ENCODE measurements around the gene PLCE1. TPM values are rescaled to one million over a fixed set of nuclear protein-coding genes. Genes with fewer than 3 reads are reported as not detected.

Gene PLCE1
- total RNA-seq, 1 donor = 6.2 TPM

- Histone ChIP-seq H3K4me1 (ENCODE audit: insufficient read depth, low read length) (peaks cover 35% of the 10 kb centered on the region), H3K27ac (ENCODE audit: low read depth, low read length) (no peak overlapping the region)
These were observed 7.7 kb downstream of the PLCE1 start for GRCh38 chr10:94001416-94001810.

GRCh38 chr10:94002156-94002555 lies 8.4 kb downstream of the PLCE1 start:
- Histone ChIP-seq H4K20me1 (ENCODE audit: insufficient read depth, low read length) (no peaks in the 10 kb centered on the region), H3K36me3 (ENCODE audit: insufficient read depth, low read length) (no peaks in the 10 kb centered on the region), H3K27ac (ENCODE audit: low read depth, low read length) (no peak overlapping the region), H3K4me3 (ENCODE audit: insufficient read depth, low read length) (no peak overlapping the region), H3K4me1 (ENCODE audit: insufficient read depth, low read length) (peaks cover 42% of the 10 kb centered on the region), H3K9me3 (ENCODE audit: low read depth, low read length) (no peaks in the 10 kb centered on the region), H2AFZ (ENCODE audit: low read length) (no peak overlapping the region), H3K4me2 (ENCODE audit: insufficient read depth, low read length) (no peak overlapping the region), H3K79me2 (ENCODE audit: insufficient read depth, low read length) (no peaks in the 10 kb centered on the region), H3K27me3 (ENCODE audit: insufficient read depth, low read length) (no peaks in the 10 kb centered on the region)
- DNase-seq (ENCODE audit: insufficient read length, low spot score, missing footprints) = no peak
- TF ChIP-seq, protein P1, sequence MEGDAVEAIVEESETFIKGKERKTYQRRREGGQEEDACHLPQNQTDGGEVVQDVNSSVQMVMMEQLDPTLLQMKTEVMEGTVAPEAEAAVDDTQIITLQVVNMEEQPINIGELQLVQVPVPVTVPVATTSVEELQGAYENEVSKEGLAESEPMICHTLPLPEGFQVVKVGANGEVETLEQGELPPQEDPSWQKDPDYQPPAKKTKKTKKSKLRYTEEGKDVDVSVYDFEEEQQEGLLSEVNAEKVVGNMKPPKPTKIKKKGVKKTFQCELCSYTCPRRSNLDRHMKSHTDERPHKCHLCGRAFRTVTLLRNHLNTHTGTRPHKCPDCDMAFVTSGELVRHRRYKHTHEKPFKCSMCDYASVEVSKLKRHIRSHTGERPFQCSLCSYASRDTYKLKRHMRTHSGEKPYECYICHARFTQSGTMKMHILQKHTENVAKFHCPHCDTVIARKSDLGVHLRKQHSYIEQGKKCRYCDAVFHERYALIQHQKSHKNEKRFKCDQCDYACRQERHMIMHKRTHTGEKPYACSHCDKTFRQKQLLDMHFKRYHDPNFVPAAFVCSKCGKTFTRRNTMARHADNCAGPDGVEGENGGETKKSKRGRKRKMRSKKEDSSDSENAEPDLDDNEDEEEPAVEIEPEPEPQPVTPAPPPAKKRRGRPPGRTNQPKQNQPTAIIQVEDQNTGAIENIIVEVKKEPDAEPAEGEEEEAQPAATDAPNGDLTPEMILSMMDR (IDR thresholded peaks at IDR 0.05; ENCODE audit: extremely low read depth, low read depth, low read length) = no peak

More at GRCh38 chr10:94001416-94001810, 7.7 kb downstream of the PLCE1 start:
- H3K4me3 ChIP-seq (ENCODE audit: insufficient read depth, low read length) = no peak overlapping the region
- no peaks in the 10 kb centered on the region for H3K79me2 ChIP-seq (ENCODE audit: insufficient read depth, low read length)
- no peak overlapping the region for H3K4me2 ChIP-seq (ENCODE audit: insufficient read depth, low read length)
- no peaks in the 10 kb centered on the region for H3K27me3 ChIP-seq (ENCODE audit: insufficient read depth, low read length)
- no peaks in the 10 kb centered on the region for H3K9me3 ChIP-seq (ENCODE audit: low read depth, low read length)
- TF ChIP-seq, protein P1 (IDR thresholded peaks at IDR 0.05; ENCODE audit: extremely low read depth, low read depth, low read length) = no peak
- no peak overlapping the region for H2AFZ ChIP-seq (ENCODE audit: low read length)
- DNase-seq (ENCODE audit: insufficient read length, low spot score, missing footprints) = no peak
- H3K36me3 ChIP-seq (ENCODE audit: insufficient read depth, low read length) = no peaks in the 10 kb centered on the region
- H4K20me1 ChIP-seq (ENCODE audit: insufficient read depth, low read length) = no peaks in the 10 kb centered on the region

- Histone ChIP-seq H3K36me3 (ENCODE audit: insufficient read depth, low read length) (no peaks in the 10 kb centered on the region), H3K9me3 (ENCODE audit: low read depth, low read length) (no peaks in the 10 kb centered on the region), H3K4me3 (ENCODE audit: insufficient read depth, low read length) (no peak overlapping the region), H3K27ac (ENCODE audit: low read depth, low read length) (no peak overlapping the region), H3K4me1 (ENCODE audit: insufficient read depth, low read length) (peaks cover 49% of the 10 kb centered on the region), H3K79me2 (ENCODE audit: insufficient read depth, low read length) (no peaks in the 10 kb centered on the region), H2AFZ (ENCODE audit: low read length) (no peak overlapping the region), H4K20me1 (ENCODE audit: insufficient read depth, low read length) (no peaks in the 10 kb centered on the region), H3K27me3 (ENCODE audit: insufficient read depth, low read length) (no peaks in the 10 kb centered on the region), H3K4me2 (ENCODE audit: insufficient read depth, low read length) (no peak overlapping the region)
- DNase-seq (ENCODE audit: insufficient read length, low spot score, missing footprints) = no peak
- TF ChIP-seq, protein P1 (IDR thresholded peaks at IDR 0.05; ENCODE audit: extremely low read depth, low read depth, low read length) = no peak
These were observed 9.8 kb downstream of the PLCE1 start for GRCh38 chr10:94003488-94003887.

- TF ChIP-seq, protein P1 (IDR thresholded peaks at IDR 0.05; ENCODE audit: extremely low read depth, low read depth, low read length) = no peak
- H3K4me2 ChIP-seq (ENCODE audit: insufficient read depth, low read length) = no peak overlapping the region
- no peak overlapping the region for H3K4me3 ChIP-seq (ENCODE audit: insufficient read depth, low read length)
- no peak for DNase-seq (ENCODE audit: insufficient read length, low spot score, missing footprints)
- no peaks in the 10 kb centered on the region for H3K27me3 ChIP-seq (ENCODE audit: insufficient read depth, low read length)
- no peaks in the 10 kb centered on the region for H3K9me3 ChIP-seq (ENCODE audit: low read depth, low read length)
- H2AFZ ChIP-seq (ENCODE audit: low read length) = no peak overlapping the region
- H3K27ac ChIP-seq (ENCODE audit: low read depth, low read length) = no peak overlapping the region
- H4K20me1 ChIP-seq (ENCODE audit: insufficient read depth, low read length) = no peaks in the 10 kb centered on the region
- peaks cover 35% of the 10 kb centered on the region for H3K4me1 ChIP-seq (ENCODE audit: insufficient read depth, low read length)
- H3K79me2 ChIP-seq (ENCODE audit: insufficient read depth, low read length) = no peaks in the 10 kb centered on the region
- H3K36me3 ChIP-seq (ENCODE audit: insufficient read depth, low read length) = no peaks in the 10 kb centered on the region
These were observed 11.3 kb downstream of the PLCE1 start for GRCh38 chr10:94005050-94005449.

Measured in osteoblast (primary cell).